NCI-H2171 treated with DMSO at 0.1 percent for 48 hours (cell line): ENCODE results near the gene PANK2.
"Not testable (repeated sequence)": the region's sequence is repeated elsewhere in the genome, so short reads cannot be mapped to it uniquely, and the experiment has no call there.

Source experiments
- DNase-seq: peaks from one replicate; lab custom pipeline; 2025; lab: John Stamatoyannopoulos, UW

PANK2 gene

DNA sequence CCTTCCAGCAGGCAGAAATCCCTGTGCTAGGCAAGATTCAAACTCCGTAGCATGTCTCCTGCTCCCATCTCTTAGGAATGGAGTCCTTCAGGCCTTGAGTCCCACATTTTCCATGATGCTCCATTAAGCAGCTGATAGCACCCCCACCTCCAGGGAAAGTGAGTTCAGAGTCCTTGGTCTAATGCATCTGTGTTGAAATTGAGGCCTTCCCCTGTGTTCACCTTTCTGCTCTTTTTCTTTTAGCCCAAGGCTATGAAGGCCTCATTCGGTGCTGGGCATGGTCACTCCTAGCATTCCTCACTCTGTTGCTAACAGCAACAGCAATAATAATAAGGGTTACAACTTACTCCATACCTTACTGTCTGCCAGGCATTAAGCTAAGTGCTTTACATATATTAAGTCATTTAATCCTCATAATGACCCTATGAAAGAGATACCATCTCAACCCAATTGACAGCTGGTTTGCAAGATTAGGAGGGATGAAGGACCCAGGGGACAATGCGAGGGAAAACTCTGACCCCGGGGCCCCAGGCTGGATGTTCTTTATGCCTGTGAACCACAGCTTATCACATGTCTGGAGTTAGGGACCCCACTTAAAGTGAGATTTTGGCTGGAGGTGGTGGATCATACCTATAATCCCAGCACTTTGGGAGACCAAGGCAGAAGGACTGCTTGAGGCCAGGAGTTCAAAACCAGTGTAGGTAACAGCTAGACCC, 17.5 kb upstream of the PANK2 start:
- no peak for DNase-seq

DNA sequence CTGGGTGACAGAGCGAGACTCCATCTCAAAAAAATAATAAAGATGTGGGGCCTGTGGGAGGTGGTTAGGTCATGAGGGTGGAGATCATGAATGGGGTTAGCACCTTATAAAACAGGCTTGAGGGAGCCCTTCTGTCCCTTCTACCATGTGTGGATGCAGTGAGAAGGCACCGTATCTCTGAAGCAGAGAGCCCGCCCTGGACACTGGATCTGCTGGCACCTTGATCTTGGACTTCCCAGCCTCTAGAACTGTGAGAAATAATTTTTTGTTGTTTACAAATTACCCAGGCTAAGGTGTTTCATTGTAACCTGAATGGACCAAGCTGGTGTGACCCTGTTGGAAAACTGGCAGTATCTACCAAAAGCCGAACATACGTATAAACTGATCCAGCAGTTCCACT, 15.7 kb upstream of the PANK2 start:
- no peak for DNase-seq

DNA sequence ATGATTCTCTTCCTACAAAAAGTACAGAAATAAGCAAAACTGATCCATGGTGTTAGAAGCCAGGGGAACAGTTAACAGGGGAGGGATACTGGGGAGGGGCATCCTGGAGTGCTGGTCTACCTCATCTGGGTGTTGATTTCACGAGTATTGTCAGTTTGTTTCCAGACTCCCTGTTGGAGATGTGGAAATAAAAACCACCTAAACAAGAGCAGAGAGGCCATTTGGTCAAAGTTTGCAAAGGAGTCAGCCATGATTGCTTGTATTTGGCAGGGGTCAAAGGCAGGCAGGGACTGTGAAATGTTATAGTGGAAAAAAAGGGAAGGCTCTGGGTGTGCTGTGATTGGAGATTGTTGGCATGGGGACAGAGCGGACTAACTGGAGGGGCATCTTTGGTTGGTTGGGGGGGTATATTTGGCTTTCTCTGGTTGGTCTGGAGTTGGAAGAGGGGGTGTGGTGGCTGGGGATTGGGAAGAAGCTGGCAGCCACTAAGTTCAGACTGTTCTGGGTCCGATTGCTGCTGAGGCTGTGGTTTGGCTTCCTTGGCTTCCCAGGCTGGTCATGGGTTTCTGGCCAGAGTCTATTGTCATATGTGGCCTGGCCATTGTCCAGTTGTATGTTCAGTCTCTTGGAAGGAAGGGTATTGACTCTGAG, 14.9 kb upstream of the PANK2 start:
- DNase-seq: no peak

DNA sequence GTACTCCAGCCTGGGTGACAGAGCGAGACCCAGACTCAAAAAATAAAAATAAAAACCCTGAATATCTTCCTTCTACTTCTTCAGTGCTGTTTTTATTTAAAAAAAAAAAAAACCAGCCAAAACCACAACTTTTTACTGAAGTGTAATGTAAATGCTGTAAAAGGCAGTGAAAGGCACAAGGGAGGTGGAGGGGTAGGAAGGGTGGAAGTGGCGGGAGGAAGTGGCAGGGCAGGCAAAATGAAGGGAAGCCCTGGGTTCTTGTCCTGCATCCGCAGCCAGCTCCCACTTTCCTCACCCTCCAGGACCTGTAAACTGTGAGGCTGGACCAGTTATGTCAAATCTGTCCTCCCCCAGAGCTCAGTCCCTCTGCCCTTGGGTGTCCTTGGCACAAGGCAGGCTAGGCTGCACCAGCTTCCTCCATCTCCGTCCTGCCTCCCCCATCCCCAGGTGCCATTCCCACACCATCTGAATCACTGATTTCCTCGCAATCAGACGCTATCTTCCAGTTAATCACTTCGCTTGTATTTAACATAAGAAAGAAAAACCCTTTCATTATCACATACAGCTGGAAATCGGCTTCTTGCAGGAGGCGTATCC, 13.7 kb upstream of the PANK2 start:
- DNase-seq: no peak

DNA sequence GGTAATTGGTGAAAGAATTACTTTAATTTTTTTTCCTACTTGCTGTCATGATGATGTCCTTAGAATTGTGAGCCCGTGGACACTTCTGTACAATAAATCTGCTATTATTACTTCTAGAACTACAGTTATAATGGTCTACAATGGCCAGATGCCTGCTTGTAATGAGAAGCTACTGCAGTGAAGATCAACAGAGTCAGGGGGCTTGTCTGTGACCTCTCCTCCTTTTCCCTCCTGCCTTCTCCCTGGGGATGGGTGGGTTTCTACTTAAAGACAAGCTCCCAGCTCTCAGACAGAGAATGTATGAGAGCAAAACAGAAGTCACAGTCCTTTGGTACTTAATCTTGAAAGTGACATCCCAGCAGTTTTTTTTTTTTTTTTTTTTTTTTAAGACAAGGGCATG, 13.2 kb upstream of the PANK2 start:
- DNase-seq: no peak

DNA sequence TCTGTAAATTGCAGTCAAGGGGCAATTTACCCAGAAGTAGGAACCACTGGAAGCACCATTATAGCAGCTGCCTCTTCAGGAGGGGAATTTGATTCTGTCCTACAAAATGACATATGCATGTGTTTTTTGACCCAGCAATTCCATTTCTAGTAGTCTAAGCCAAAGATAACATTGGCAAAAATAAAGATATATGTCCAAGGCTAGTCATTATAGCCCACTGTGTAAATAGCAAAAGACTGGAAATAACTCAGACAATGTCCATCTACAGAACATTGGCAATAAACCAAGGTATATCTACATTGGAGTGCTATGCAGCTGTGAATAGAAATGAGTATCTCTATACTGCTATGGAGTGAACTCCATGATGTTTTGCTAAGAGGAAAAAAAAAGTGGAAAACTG, 12.5 kb upstream of the PANK2 start:
- no peak for DNase-seq

DNA sequence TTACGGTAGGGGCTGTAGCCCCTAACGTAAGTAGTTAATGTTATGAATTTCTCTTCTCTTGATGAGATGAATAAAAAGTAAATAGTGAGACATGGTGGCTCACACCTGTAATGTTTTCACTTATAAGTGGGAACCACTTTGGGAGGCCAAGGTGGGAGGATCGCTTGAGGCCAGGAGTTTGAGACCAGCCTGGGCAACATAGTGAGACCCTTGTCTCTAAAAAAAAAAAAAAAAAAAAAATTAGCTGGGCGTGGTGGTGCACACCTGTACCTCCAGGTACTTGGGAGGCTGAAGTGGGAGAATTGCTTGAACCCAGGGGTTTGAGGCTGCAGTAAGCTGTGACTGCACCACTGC, 10.3 kb upstream of the PANK2 start:
- DNase-seq: not testable (repeated sequence)

DNA sequence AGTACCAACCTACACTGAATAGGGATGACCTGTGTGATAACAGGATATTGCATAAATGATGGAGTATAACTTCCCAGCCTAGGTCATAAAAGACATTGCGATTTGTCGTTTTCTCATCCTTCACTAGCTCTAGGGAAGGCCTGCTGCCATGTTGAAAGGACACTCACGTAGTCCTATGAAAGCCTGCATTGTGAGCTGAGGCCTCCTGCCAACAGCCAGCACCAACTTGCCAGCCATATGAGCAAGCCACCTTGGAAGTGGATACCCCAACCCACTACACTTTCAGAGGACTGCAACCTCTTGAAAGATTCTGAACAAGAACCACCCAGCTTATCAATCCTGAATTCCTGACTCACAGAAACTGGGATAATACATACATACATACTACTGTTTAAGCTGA, 3.5 kb upstream of the PANK2 start:
- no peak for DNase-seq

DNA sequence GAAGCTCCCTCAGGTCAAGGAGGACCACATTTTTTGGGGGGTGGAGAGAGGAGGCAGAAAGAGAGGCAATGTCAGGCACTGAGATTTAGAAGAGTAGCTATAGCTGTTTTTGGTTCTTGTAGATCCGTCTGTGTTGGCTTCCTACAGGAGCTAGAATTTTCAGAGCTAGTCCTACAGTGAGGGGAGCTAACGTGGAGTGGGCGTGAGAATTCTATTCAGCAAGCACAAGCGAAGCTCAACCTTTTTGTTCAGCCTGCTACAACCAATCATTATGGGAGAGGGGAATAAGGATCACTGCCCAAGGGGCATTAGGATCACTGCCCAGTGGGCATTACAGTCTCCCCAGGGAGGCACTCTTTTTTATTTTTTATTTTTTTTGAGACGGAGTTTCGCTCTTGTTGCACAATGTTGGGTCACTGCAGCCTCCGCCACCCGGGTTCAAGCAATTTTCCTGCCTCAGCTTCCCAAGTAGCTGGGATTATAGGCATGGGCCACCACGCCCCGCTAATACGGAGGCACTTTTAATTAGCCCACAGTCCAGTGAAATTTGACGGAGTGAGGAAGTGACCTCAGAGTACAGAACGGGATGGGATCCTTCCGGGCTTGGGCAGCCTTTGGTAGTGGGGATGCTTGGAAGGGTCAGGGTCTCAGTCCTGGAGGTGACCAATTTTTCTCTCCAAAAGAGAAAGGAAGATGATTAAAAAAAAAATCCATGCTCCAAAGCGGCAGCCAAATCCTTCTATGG, 1.1 kb upstream of the PANK2 start:
- no peak for DNase-seq

DNA sequence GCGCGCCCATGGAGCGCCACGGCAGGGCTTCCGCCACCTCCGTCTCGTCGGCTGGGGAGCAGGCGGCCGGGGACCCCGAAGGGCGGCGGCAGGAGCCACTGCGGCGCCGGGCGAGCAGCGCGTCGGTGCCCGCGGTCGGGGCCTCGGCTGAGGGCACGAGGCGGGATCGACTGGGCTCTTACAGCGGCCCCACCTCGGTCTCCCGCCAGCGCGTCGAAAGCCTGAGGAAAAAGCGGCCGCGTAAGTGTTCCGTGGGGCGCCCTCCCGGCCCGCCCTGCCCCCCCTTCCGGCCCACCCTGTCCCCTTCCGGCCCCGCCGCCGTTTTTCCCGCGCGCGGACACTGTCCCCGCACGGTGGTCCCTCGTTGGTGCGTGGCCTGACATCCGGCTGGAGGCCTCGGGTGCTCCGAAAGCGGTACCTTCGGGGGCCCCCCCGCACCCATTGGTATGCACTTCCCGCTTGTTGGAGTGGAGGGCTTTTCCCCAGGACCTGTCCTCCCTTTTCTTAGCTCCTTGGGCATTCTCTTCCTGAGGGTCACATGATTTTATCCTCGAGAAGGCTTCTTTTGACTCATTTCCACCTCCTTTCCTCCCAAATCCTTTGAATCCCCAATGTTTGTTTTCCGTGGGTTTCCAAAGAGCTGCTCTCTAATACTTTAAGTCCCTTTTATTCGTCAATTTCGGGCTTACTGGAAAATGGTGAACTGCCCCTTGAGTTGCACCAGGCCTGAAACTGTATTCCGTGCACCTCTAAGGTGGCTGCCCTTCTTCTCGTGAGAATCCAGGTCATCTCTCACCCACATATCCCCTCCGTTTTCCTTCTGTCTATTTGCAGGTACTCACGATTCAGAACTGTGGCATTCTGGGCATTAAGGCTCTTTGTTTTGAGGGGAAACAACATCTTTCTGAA, 556 bp downstream of the PANK2 start:
- DNase-seq: peak; percentile 81

DNA sequence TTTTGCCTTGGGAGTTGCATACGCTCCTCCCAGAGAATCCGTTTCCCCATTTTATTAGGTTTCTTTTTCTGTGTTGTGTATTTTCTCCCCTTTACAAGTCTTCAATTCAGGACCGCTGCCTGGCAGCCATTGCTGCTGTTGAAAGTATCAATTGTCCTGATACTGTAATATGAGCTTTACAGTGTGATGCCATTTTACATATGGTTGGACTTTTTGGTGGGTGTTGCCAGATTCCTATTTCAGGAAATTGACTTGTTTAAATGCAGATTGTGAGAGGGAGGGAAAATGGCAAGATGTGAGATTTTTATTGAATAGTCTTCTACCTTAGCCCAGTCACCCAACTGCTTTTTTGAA, 1.2 kb downstream of the PANK2 start:
- peak; percentile 81 for DNase-seq

DNA sequence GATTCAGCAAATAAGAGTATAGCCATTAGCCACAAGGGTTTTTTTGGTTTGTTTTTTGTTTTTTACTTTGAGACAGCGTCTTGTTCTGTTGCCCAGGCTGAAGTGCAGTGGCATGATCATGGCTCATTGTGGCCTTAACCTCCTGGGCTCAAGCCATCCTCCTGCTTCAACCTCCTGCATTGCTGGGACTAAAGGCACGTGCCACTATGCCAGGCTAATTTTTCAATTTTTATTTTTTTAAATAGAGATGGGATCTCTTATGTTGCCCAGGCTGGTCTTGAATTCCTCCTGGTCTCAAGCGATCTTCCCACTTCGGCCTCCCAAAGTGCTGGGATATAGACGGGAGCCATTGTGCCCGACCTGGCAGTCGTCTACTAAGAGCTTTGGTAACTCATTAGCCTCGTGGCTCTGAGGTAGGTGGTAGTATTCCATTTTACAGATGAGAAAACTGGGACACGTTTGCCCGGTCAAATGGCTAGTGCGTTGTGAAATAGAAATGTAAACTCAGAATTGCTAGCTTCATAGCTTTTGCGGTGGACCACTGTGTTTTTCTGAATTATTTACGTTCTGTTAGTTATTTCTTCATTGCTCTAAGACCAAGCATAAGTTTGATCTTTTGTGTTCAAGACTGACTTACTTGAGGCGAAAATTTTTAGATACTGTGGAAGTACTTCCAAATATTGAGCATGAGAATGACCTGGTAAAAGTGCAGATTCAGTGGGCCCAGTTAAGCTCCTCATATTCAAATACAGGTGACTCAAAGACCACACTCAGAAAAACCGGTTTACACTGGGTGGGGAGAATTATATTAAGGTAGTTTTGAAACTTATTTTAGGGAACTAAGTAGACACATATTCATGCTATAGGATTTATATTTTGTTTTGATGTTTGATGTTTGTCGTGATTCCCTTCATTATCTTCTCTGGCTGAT, 2.1 kb downstream of the PANK2 start:
- DNase-seq: no peak

DNA sequence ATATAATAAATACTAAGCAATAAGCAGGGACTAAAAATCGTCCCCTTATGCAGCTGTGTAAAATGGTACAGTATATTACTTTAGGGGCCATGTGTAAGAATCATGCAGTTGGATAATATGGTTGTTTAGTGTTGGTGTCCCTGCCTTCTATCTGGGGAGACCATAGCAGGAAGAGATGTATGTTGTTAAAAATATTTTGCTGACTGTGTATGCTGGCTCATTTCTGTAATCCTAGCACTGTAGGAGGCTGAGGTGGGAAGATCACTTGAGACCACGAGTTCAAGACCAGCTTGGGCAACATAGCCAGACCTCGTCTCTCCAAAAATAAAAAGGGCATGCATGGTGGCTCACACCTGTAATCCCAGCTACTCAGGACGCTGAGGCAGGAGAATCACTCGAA, 5.6 kb downstream of the PANK2 start:
- DNase-seq: no peak

DNA sequence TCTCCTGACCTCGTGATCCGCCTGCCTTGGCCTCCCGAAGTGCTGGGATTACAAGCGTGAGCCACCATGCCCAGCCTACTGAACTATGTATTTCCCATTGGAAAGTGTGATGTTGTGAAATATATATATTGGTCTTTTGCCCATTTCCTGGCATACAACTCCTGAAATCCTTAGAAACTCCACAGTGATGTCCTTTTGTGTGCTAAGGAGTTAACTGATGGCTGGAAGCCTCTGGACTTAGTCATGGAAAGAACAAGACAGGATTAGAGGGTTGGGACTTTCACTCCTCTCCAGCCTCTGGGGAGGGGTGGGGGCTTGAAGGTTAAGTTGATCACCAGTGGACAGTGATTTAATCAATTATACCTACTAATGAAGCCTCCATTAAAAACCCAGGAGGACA, 7.1 kb downstream of the PANK2 start:
- no peak for DNase-seq

DNA sequence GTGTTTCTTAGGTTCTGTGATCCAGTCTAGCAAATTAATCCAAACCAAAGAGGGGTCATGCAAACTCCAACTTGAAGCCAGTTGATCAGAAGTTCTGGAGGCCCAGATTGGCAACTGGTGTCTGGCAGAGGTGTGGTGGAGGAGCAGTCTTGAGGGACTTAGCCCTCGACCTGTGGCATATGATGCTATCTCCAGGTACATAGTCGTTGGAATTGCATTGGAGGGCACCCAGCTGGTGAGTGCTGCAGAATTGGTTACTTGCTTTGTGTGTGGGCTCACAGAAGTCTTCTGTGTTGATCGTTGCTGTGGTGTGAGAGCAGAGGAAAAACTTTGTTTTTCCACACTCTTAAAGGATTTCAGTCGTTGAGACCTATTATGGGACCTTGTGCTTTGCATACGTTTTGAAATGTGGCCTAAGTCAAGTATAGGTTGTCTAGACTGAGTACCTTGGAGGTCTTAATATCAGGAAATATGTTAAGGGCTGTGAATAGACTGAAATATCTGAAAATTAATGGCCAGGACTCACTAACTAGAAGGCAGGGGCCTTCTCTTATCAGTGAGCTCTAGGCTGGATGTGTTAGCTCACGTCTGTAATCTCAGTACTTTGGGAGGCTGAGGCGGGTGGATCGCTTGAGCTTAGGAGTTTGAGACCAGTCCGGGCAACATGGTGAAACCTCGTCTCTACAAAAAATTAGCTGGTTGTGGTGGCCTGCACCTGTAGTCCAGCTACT, 7.8 kb downstream of the PANK2 start:
- no peak for DNase-seq

DNA sequence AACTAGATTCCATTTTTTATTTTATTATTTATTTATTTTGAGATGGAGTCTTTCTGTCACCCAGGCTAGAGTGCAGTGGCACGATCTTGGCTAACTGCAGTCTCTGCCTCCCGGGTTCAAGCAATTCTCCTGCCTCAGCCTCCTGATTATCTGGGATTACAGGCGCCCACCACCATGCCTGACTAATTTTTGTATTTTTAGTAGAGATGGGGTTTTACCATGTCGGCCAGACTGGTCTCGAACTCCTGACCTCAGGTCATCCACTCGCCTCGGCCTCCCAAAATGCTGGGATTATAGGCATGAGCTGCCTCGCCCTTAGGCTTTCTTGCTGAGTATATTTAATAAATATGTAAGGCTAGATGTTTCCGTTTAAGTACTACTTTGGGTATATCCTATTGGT, 9.0 kb downstream of the PANK2 start:
- not testable (repeated sequence) for DNase-seq

DNA sequence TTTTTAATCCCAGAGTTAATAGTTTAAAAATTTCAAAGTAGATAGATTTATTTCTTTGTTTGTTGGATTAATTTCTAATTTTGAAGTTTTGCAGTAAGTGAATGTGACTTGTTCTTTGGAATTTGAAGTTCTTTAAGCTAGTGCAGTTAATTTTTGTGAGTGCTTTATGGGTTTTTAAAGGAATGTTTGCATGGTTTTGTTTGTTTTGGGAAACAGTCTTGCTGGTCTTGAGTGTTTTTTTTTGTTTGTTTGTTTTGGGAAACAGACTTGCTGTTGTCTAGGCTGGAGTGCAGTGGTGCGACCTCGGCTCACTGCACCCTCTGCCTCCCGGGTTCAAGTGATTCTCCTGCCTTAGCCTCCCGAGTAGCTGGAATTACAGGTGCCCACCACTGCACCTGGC, 9.5 kb downstream of the PANK2 start:
- no peak for DNase-seq

DNA sequence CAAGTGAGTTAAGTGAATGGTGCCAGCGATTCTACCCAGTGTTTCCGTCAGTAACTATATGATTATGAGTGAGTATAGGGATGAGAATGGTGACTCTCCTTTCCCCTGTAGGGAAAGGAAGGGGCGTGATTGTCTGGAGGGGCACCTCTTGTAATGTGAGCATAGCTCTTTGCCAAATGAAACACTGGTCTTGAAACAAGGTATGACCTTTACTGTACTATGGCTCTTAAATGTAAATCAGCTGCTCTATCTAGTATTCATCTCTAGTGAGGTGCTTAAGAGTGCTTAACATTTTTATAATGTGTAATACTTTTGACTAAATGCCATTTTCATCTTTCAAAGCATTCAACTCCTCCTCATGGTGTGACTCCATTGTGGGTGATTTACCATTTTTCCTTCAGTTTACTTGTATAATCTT, 11.0 kb downstream of the PANK2 start:
- DNase-seq: no peak

DNA sequence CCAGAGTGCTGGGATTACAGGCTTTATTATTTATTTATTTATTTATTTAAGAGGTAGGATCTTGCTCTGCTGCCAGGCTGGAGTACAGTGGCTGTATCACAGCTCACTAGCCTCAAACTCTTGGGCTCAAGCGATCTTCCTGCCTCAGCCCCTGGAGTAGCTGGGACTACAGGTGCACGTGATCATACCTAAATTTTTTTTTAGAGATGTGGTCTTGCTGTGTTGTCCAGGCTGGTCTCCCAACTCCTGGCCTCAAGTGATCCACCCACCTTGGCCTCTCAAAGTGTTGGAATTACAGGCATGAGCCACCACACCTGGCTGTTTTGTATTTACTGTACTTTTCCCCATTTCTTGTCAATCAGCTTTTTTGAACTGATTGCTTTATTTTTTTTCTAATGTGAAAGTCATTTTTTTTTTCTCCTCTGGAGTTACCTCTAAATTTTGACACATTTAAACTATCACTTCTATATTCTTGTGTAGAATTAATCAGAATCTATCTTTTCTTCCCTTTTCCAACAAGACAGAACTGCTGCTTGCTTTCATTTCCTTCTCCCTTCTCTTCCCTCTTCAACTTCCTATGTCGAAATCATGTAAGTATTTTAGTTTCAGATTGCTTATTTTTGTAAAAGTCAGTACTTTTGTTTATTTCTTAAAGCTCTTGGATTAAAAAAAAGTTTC, 12.0 kb downstream of the PANK2 start:
- DNase-seq: no peak
